Left renal cortex interstitium (tissue), 4 donors: ENCODE measurements around the gene THTPA. TPM values are rescaled to one million over a fixed set of nuclear protein-coding genes. Genes with fewer than 3 reads are reported as not detected.
"Not testable (repeated sequence)": the region's sequence is repeated elsewhere in the genome, so short reads cannot be mapped to it uniquely, and the experiment has no call there.

Experiments used
- DNase-seq, 4 donors: peaks; one replicate each; pipeline ENCODE4 v3.0.0-alpha.2; 2013; ENCODE audit warnings: low read depth in 4 of 4, low spot score in 2 of 4, missing footprints in 1 of 4
- polyA plus RNA-seq, 4 donors: library from polyadenylated mRNA; unstranded; fragments of 120-200 nt; gene quantifications; one replicate each; pipeline ENCODE4 v1.2.1, GENCODE V29; 2013; ENCODE audit not compliant: insufficient read length in 4 of 4

Gene THTPA
- polyA plus RNA-seq, 4 donors: 17.4 to 21.4 (median 19.0) TPM

DNA sequence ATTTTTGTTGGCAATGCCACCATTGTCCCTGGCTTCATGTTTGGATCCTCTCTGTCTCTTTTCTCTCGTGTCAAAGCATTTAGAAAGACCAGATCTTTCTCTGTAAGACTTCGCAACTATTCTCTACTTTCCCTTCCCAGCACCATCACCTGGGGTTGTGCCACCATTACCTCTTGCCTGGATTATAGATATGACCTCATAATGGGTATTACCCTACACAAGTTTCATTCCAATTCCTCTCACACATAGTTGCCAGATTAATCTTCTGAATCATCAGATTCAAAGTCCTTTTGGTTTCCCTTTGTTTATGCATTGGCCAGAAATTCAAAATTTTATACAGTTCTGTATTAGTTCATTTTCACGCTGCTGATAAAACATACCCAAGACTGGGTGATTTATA is 52.9 kb downstream of the THTPA start:
- no peak for DNase-seq

DNA sequence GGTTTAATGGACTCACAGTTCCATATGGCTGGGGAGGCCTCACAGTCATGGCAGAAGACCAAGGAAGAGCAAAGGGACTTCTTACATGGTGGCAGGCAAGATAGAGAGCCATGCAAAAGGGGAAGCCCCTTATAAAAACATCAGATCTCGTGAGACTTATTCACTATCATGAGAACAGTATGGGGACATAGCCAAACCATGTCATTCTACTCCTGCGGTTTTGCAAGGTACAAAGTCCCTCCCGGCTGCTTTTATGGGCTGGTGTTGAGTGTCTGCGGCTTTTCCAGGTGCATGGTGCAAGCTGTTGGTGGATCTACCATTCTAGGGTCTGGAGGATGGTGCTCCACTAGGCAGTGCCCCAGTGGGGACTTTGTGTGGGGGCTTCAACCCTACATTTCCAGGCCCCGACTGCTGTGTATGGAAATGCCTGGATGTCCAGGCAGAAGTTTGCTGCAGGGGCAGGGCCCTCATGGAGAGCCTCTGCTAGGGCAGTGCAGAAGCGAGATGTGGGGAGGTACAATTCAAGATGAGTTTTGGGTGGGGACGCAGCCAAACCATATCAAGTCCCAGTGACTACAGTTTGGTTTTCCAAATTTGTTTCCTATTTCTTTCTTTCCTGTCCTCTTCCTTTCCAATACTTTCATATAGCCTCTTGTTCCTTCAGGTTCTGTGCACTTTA is 53.5 kb downstream of the THTPA start:
- not testable (repeated sequence) for DNase-seq

Other genes starting within 250 kb of the THTPA start
- gene BCL2L2, start 249.4 kb upstream of the THTPA start, polyA plus RNA-seq: 10 to 100 TPM; 35.8 to 49.4 (median 42.8) TPM
- 100 to 1,000 TPM; 213 to 335 (median 293) TPM for gene PABPN1, start 234.8 kb upstream of the THTPA start, polyA plus RNA-seq
- 10 to 100 TPM; 50.8 to 79.6 (median 69.3) TPM for gene SLC22A17, start 203.4 kb upstream of the THTPA start, polyA plus RNA-seq
- gene EFS, start 191.1 kb upstream of the THTPA start, polyA plus RNA-seq: 10 to 100 TPM; 30.5 to 56.8 (median 48.6) TPM
- not detected for gene IL25, start 183.5 kb upstream of the THTPA start, polyA plus RNA-seq
- 1 to 10 TPM; 1.5 to 3.2 (median 2.7) TPM for gene CMTM5, start 179.2 kb upstream of the THTPA start, polyA plus RNA-seq
- gene MYH6, start 148.0 kb upstream of the THTPA start, polyA plus RNA-seq: under 1 TPM; 0.21 to 0.35 (median 0.24) TPM
- under 1 TPM; 0.21 to 0.43 (median 0.33) TPM for gene MYH7, start 120.6 kb upstream of the THTPA start, polyA plus RNA-seq
- 10 to 100 TPM; 61.7 to 74.2 (median 64.5) TPM for gene NGDN, start 86.6 kb upstream of the THTPA start, polyA plus RNA-seq
- 10 to 100 TPM in 1 of 4 donors, 1 to 10 TPM in 3; 5.3 to 12.2 (median 8.3) TPM for gene ZFHX2, start 4.5 kb upstream of the THTPA start, polyA plus RNA-seq
- 100 to 1,000 TPM in 2 of 4 donors, 10 to 100 TPM in 2; 56.1 to 130 (median 87.6) TPM for gene AP1G2, start 11.5 kb downstream of the THTPA start, polyA plus RNA-seq
- 10 to 100 TPM; 10.5 to 14.7 (median 10.9) TPM for gene JPH4, start 22.5 kb downstream of the THTPA start, polyA plus RNA-seq
- gene DHRS2, start 80.1 kb downstream of the THTPA start, polyA plus RNA-seq: 10 to 100 TPM; 29.0 to 66.8 (median 52.0) TPM